CD4-positive, alpha-beta T cell (primary cell): ENCODE data around the gene RIPPLY1. TPM values are rescaled to one million over a fixed set of nuclear protein-coding genes. Genes with fewer than 3 reads are reported as not detected.

Experiments used
- ATAC-seq: fragments of 200-7000 bp; cut with Tn5 transposase; one replicate; pipeline ENCODE4 v1.10.0; 2022; ENCODE audit warnings: mild to moderate bottlenecking; ENCODE audit not compliant: poor library complexity
- CTCF ChIA-PET: fragments of 350-600 bp; sonication (Branson Sonifier 250); formaldehyde crosslinking; loops from one replicate; lab custom pipeline; 2021; ENCODE audit warnings: antibody characterized with exemption, inconsistent platforms; lab: Charles Lee
- POLR2A ChIA-PET: fragments of 350-600 bp; sonication (Branson Sonifier 250); formaldehyde crosslinking; loops from one replicate; lab custom pipeline; 2021; ENCODE audit warnings: antibody characterized with exemption, inconsistent platforms; lab: Charles Lee
- DNase-seq, 14 experiments: peaks; one replicate each; pipeline ENCODE4 v3.0.0-alpha.2; 2013 to 2020; ENCODE audit warnings: mixed read lengths in 2 of 14
- H3K27ac ChIP-seq, 2 donors: one replicate each; pipeline versions ENCODE4 v1.5.1 to v1.7.0; 2013; ENCODE audit warnings: low read length in 2 of 2, low read depth in 1 of 2, mild to moderate bottlenecking in 1 of 2
- H3K27me3 ChIP-seq, 2 experiments: 1 replicate in 1 of 2; 2 replicates in 1 of 2; pipeline versions ENCODE4 v1.6.1 to v1.7.0; 2013; ENCODE audit warnings: low read length in 2 of 2, control low read depth in 1 of 2, mild to moderate bottlenecking in 1 of 2, moderate library complexity in 1 of 2; ENCODE audit not compliant: insufficient read depth in 2 of 2, control insufficient read depth in 1 of 2
- H3K36me3 ChIP-seq: one replicate; pipeline ENCODE4 v1.6.1; 2013; ENCODE audit warnings: low read length, control low read depth; ENCODE audit not compliant: insufficient read depth
- H3K4me1 ChIP-seq: one replicate; pipeline ENCODE4 v1.6.1; 2013; ENCODE audit warnings: low read length, control low read depth; ENCODE audit not compliant: insufficient read depth
- H3K4me3 ChIP-seq: one replicate; pipeline ENCODE4 v1.5.1; 2013; ENCODE audit warnings: mild to moderate bottlenecking, low read length, moderate library complexity
- H3K9me3 ChIP-seq, 2 experiments: 1 replicate in 1 of 2; 2 replicates in 1 of 2; pipeline versions ENCODE4 v1.6.1 to v1.7.0; 2013; ENCODE audit warnings: low read length in 2 of 2, mild to moderate bottlenecking in 2 of 2, control low read depth in 1 of 2, moderate library complexity in 1 of 2; ENCODE audit not compliant: control insufficient read depth in 1 of 2, insufficient read depth in 1 of 2
- H3K27ac Mint-ChIP-seq: one replicate; pipeline ENCODE4 v1.8.0; 2020; ENCODE audit warnings: mixed read lengths
- H3K27me3 Mint-ChIP-seq: one replicate; pipeline ENCODE4 v1.8.0; 2021; ENCODE audit warnings: mixed read lengths
- H3K36me3 Mint-ChIP-seq: one replicate; pipeline ENCODE4 v1.8.0; 2021; ENCODE audit warnings: low read depth, mixed read lengths
- H3K4me1 Mint-ChIP-seq: one replicate; pipeline ENCODE4 v1.8.0; 2021; ENCODE audit warnings: low read depth, mixed read lengths
- H3K4me3 Mint-ChIP-seq: one replicate; pipeline ENCODE4 v1.8.0; 2020; ENCODE audit warnings: mild to moderate bottlenecking, mixed read lengths
- H3K9me3 Mint-ChIP-seq: one replicate; pipeline ENCODE4 v1.8.0; 2020; ENCODE audit warnings: mixed read lengths
- CTCF ChIP-seq: fragments of 200-600 bp; IDR thresholded peaks from one replicate; pipeline ENCODE4 v1.8.0; 2022; ENCODE audit warnings: antibody characterized with exemption, mild to moderate bottlenecking
- intact Hi-C, 2 experiments: fragments of 100-400 bp; cut with DNase I in 1 of 2; cut with micrococcal nuclease in 1 of 2; formaldehyde crosslinking; loops; one replicate each; pipeline versions ENCODE4 v1.15.1 to v1.9.0; 2023 to 2025; cut with DNase I, micrococcal nuclease
- total RNA-seq, 174 experiments: library from RNA in 2 of 174; stranded (reverse) in 2 of 174; gene quantifications; one replicate each; pipeline ENCODE4 v1.2.3 and lab custom pipeline; 2021 to 2026

The RIPPLY1 gene
- total RNA-seq, 2 experiments from 2014 or later, result not detected

GRCh38 chrX:106905064-106905708 lies 2.0 kb upstream of the RIPPLY1 start:
- H3K9me3 ChIP-seq, result no peaks in the 10 kb centered on the region
- DNase-seq, result no peak
- ChIA-PET POLR2A (no interaction called here), CTCF (no interaction called here)
- no peaks in the 10 kb centered on the region for H3K36me3 Mint-ChIP-seq
- H3K27me3 Mint-ChIP-seq, result no peaks in the 10 kb centered on the region
- TF ChIP-seq CTCF, result no peak
- intact Hi-C loops, result no loop called here
- no peak for ATAC-seq
- H3K27ac Mint-ChIP-seq, result no peak overlapping the region
- H3K4me3 ChIP-seq, result no peak overlapping the region
- H3K4me1 Mint-ChIP-seq, result no peaks in the 10 kb centered on the region
- H3K9me3 Mint-ChIP-seq, result no peaks in the 10 kb centered on the region
- no peaks in the 10 kb centered on the region for H3K27me3 ChIP-seq
- H3K36me3 ChIP-seq, result no peaks in the 10 kb centered on the region
- no peak overlapping the region for H3K4me3 Mint-ChIP-seq
- H3K4me1 ChIP-seq, result no peaks in the 10 kb centered on the region
- no peak overlapping the region for H3K27ac ChIP-seq

GRCh38 chrX:106903856-106904528 lies 851 bp upstream of the RIPPLY1 start:
- no peaks in the 10 kb centered on the region for H3K36me3 Mint-ChIP-seq
- ChIA-PET POLR2A (no interaction called here), CTCF (interaction anchor here (2.5 kb wide), 1 partner anchor 10 kb away, joined by 10 read pairs; no protein-coding TSS in a partner anchor)
- no peaks in the 10 kb centered on the region for H3K27me3 Mint-ChIP-seq
- H3K9me3 ChIP-seq, result no peaks in the 10 kb centered on the region
- no peaks in the 10 kb centered on the region for H3K4me1 ChIP-seq
- intact Hi-C loops, result no loop called here
- H3K36me3 ChIP-seq, result no peaks in the 10 kb centered on the region
- H3K4me3 Mint-ChIP-seq, result no peak overlapping the region
- ATAC-seq (no peak), DNase-seq (no peak)
- H3K27me3 ChIP-seq, result no peaks in the 10 kb centered on the region
- no peak for TF ChIP-seq CTCF
- H3K27ac ChIP-seq, result no peak overlapping the region
- no peak overlapping the region for H3K27ac Mint-ChIP-seq
- H3K4me3 ChIP-seq, result no peak overlapping the region
- H3K9me3 Mint-ChIP-seq, result no peaks in the 10 kb centered on the region
- no peaks in the 10 kb centered on the region for H3K4me1 Mint-ChIP-seq

- POLR2A ChIA-PET, result no interaction called here
- DNase-seq (no peak), ATAC-seq (no peak)
- Mint-ChIP-seq H3K27me3 (no peaks in the 10 kb centered on the region), H3K9me3 (no peaks in the 10 kb centered on the region), H3K27ac (no peak overlapping the region), H3K36me3 (no peaks in the 10 kb centered on the region), H3K4me3 (no peak overlapping the region), H3K4me1 (no peaks in the 10 kb centered on the region)
- CTCF ChIA-PET, result interaction anchor here (2.5 kb wide), 1 partner anchor 9 kb away, joined by 10 read pairs; no protein-coding TSS in a partner anchor
- intact Hi-C loops, result no loop called here
- Histone ChIP-seq H3K4me3 (no peak overlapping the region), H3K27ac (no peak overlapping the region), H3K36me3 (no peaks in the 10 kb centered on the region), H3K27me3 (no peaks in the 10 kb centered on the region), H3K9me3 (no peaks in the 10 kb centered on the region), H3K4me1 (no peaks in the 10 kb centered on the region)
- no peak for TF ChIP-seq CTCF
Measured at GRCh38 chrX:106902684-106903083, 457 bp downstream of the RIPPLY1 start.
